WI38 (cell line): ENCODE results near the gene DEK.

Experiments used
- H3K4me3 ChIP-seq: 2 replicates; pipeline ENCODE4 v1.5.1; 2011; ENCODE audit warnings: low read depth, mild to moderate bottlenecking, control low read depth, low read length
- CTCF ChIP-seq: IDR thresholded peaks from 2 replicates; pipeline ENCODE4 v1.5.1; 2012; ENCODE audit warnings: low read depth, mild to moderate bottlenecking, control low read depth, low read length

DEK gene

GRCh38 chr6:18293076-18293904 lies 29.0 kb upstream of the DEK start:
- no peak overlapping the region for H3K4me3 ChIP-seq
- no peak for TF ChIP-seq CTCF

DNA sequence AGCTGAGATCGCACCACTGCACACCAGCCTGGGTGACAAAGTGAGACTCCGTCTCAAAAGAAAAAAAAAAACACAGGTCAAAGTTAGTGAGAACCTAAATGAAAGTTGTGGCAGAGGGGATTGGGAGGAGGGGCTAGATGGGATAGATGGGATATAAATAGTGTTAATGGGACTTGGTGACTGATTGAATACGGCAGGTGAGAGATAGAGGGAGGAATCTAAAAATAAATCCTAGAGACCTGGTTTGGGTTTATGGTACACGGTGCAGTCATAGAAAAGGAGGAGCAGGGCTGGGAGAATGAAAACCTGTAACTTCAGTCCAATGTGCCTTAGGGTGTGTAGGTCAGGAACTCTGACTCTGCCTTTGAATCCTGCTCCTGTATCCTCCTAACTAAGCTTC lies 25.0 kb upstream of the DEK start:
- TF ChIP-seq CTCF = no peak
- no peak overlapping the region for H3K4me3 ChIP-seq

DNA sequence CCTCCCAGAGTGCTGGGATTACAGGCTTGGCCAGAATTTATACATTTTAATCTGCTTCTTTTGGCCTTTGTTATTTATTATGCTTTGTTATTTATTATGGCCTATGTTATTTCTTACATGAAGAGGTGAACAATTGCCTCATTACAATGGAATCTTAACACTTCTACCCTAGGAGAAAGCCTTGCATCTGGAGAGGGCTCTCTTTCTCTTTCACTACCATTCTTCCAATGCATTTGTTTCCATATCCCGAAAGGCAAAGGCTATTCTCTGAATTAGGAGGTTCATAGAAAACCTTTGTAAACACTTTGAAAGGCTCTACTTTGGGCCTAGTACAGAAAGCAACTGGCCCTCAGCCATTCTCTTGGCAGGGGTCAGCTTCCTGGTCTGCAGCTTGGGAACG lies 19.9 kb upstream of the DEK start:
- H3K4me3 ChIP-seq = no peak overlapping the region
- no peak for TF ChIP-seq CTCF

DNA sequence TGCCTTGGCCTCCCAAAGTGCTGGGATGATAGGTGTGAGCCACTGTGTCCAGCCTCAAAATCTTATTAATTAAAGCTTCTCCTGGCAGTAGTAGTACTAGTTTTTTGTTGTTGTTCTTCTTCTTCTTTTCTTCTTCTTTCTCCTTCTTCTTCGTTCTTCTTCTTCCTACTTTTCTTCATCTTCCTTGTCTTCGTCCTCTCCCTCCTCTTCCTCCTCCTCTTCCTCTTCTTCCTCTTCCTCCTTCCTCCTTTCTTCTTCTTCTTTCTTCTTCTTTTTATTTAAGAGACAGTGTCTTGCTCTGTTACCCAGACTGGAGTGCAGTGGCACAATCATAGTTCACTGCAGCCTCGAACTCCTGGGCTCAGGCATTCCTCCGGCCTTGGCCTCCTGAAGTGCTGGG lies 17.2 kb upstream of the DEK start:
- no peak overlapping the region for H3K4me3 ChIP-seq
- no peak for TF ChIP-seq CTCF

DNA sequence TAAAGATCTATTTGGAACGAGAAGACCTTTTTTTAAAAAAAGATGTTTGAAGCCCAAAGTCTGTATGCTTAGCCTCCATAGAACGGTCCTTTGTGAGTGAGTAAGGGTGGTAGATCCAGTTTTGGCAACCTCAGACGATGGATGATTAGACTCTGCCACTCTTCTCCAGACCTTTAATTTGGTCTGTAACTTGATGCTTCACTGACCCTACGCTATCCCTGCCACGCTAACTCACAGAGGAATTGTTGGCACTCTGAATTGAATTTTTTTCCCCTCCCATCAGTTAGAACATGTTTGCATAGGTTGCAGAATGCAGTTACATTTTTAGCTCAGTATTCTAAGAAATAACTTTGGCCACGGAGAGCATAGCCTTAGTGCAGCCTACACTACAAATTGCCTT lies 15.8 kb upstream of the DEK start:
- no peak overlapping the region for H3K4me3 ChIP-seq
- TF ChIP-seq CTCF = no peak

GRCh38 chr6:18279422-18279821 lies 15.1 kb upstream of the DEK start:
- H3K4me3 ChIP-seq = no peak overlapping the region
- TF ChIP-seq CTCF = no peak

DNA sequence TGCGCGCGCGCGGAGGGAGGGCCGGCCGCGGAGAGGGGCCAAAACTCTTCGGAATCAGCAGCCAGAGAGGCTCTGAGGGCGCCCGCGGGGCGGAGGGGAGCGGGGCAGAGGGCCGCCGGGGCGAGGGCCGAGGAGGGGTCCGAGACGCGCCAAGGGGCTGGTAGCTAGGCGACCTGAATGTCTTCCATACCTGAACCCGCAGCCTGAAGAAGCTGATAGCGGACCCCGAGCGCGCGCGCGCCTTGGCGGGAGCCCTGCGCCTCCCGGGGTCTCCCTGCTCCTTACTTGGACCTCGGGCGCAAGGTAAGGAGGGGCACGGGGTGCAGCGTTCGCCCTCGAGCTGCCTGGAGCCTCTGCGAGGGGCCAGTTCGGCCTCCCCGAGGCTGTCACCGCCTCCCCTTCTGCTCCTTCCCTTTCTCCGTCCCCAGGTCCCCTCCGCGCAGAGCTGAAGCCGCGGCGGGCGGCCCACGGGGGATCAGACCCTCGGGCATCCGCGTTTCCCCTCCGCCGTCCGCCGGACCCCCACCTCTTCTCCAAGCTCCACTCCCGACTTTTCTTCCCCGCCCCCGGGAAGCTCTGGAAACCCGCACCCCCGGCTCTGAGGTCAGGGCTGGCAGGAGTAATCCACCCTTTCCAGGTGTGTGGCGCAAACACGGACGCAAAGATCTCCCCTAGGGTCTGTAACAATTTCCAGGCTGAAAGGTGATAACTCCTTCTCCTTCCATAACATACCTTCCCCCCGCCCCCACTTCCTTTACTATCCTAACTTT lies 13.1 kb upstream of the DEK start:
- no peak for TF ChIP-seq CTCF
- H3K4me3 ChIP-seq = peak overlapping the region; percentile 55
